Measurements from ENCODE around the gene ERMN. TPM values are rescaled to one million over a fixed set of nuclear protein-coding genes. Genes with fewer than 3 reads are reported as not detected.

The ERMN gene
- total and polyA plus RNA-seq, 2 donors (not counting 1 experiment from before 2014, with no cell fraction given): 2.7 to 11.9 TPM

DNA sequence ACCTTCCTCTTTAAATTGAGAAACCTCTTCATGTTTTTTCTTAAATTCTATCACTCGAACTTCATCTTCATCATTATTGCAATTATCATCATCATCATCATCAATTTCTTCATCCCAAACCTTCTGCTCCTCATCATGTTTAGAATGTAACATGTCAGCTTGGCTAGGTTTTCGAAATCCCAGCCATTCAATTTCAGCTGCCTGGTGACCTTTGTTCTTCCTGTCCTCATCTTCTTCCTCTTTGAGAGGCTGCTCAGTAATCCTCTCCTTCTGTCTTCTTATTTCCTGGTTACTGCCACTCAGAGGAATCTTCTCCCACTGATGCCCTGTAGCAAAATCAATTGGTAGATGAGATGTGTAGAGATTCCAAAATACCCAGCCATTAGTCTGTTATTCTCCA, 4.2 kb downstream of the ERMN start:
- Mint-ChIP-seq H3K27ac (no peak overlapping the region), H3K4me1 (no peaks in the 10 kb centered on the region), H3K9me3 (ENCODE audit: insufficient read depth) (no peaks in the 10 kb centered on the region), H3K27me3 (no peaks in the 10 kb centered on the region), H3K4me3 (no peak overlapping the region)
- ChIA-PET POLR2A (no interaction called here), CTCF (interaction anchor here (0.5 to 4.0 kb wide), 3 partner anchors 13 to 26 kb away, joined by 3 to 16 read pairs (median 5); no protein-coding TSS in a partner anchor)
- ATAC-seq (ENCODE audit: low read depth) (no peak), DNase-seq (no peak)
- Histone ChIP-seq H3K9me3 (ENCODE audit: control extremely low read depth in 1 of 3, control insufficient read depth in 2 of 3, insufficient read depth in 1 of 3, low read length in 2 of 3) (no peaks in the 10 kb centered on the region), H3K4me1 (ENCODE audit: control insufficient read depth in 2 of 2, insufficient read depth in 2 of 2, low read length in 2 of 2) (no peaks in the 10 kb centered on the region), H3K79me2 (ENCODE audit: control insufficient read depth, insufficient read depth, low read length) (no peaks in the 10 kb centered on the region), H3K36me3 (replicated peaks in 1 of 2; ENCODE audit: control extremely low read depth in 1 of 2, control insufficient read depth in 1 of 2, extremely low read depth in 1 of 2, insufficient read depth in 2 of 2, low read length in 1 of 2) (peaks cover 0 to 4% of the 10 kb centered on the region in 2 experiments), H3K4me2 (replicated peaks; ENCODE audit: low read depth, low read length, poor library complexity, severe bottlenecking) (no peak overlapping the region), H3K27me3 (replicated peaks in 1 of 4; ENCODE audit: control extremely low read depth in 1 of 4, control insufficient read depth in 3 of 4, insufficient read depth in 4 of 4, low read length in 3 of 4) (no peaks in the 10 kb centered on the region), H3K9ac (ENCODE audit: low read length) (no peak overlapping the region), H3K27ac (ENCODE audit: low read length in 2 of 2) (no peak overlapping the region), H2AFZ (ENCODE audit: insufficient read depth, low read depth, low read length, poor library complexity, severe bottlenecking) (no peak overlapping the region), H4K20me1 (ENCODE audit: control insufficient read depth, insufficient read depth, low read length, poor library complexity, severe bottlenecking) (no peaks in the 10 kb centered on the region), H3K4me3 (ENCODE audit: control extremely low read depth in 1 of 5, extremely low read depth in 1 of 5, insufficient read depth in 1 of 5, low read depth in 2 of 5, low read length in 4 of 5) (no peak overlapping the region)
- intact Hi-C loops (cut with micrococcal nuclease): loop anchor here (10.0 kb wide), 1 partner anchor 553 kb away; the partner anchor contains the start of gene ACVR1
- TF ChIP-seq, protein P1, sequence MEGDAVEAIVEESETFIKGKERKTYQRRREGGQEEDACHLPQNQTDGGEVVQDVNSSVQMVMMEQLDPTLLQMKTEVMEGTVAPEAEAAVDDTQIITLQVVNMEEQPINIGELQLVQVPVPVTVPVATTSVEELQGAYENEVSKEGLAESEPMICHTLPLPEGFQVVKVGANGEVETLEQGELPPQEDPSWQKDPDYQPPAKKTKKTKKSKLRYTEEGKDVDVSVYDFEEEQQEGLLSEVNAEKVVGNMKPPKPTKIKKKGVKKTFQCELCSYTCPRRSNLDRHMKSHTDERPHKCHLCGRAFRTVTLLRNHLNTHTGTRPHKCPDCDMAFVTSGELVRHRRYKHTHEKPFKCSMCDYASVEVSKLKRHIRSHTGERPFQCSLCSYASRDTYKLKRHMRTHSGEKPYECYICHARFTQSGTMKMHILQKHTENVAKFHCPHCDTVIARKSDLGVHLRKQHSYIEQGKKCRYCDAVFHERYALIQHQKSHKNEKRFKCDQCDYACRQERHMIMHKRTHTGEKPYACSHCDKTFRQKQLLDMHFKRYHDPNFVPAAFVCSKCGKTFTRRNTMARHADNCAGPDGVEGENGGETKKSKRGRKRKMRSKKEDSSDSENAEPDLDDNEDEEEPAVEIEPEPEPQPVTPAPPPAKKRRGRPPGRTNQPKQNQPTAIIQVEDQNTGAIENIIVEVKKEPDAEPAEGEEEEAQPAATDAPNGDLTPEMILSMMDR (IDR thresholded peaks at IDR 0.05): no peak
- no peak for TF ChIP-seq EZH2 (IDR thresholded peaks at IDR 0.05; ENCODE audit: borderline replicate concordance, insufficient read depth, low read depth, low read length, poor library complexity, severe bottlenecking)
- WGBS (ENCODE audit: insufficient coverage): 100% methylated on average over 2 of the region's 2 CpGs

DNA sequence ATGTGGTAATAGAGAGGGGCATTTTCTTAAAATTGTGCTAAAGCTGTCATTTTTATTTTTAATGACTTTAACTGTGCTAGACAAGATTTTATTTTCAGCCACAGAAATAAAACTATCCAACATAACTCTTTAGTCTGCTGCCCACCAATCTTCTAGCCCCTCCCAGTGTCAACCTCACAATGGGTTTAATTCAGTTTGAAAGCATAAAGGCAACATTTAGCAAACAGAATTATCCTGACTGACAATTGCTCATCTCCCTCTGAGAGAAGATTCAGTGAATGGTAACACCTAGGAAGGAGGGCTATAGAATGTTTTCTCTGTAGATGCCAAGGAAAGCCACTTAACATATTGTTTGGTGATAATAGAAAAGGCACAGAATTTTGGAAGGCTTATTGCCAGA, 5.2 kb downstream of the ERMN start:
- no peaks in the 10 kb centered on the region for H3K9me3 Mint-ChIP-seq (ENCODE audit: insufficient read depth)
- no peaks in the 10 kb centered on the region for H3K4me1 ChIP-seq (ENCODE audit: control insufficient read depth in 2 of 2, insufficient read depth in 2 of 2, low read length in 2 of 2)
- H3K27me3 ChIP-seq (replicated peaks in 1 of 4; ENCODE audit: control extremely low read depth in 1 of 4, control insufficient read depth in 3 of 4, insufficient read depth in 4 of 4, low read length in 3 of 4): no peaks in the 10 kb centered on the region
- TF ChIP-seq, protein P1 (IDR thresholded peaks at IDR 0.05): no peak
- no peak for TF ChIP-seq EZH2 (IDR thresholded peaks at IDR 0.05; ENCODE audit: borderline replicate concordance, insufficient read depth, low read depth, low read length, poor library complexity, severe bottlenecking)
- intact Hi-C loops (cut with micrococcal nuclease): loop anchor here (10.0 kb wide), 1 partner anchor 554 kb away; the partner anchor contains the start of gene ACVR1
- no peaks in the 10 kb centered on the region for H4K20me1 ChIP-seq (ENCODE audit: control insufficient read depth, insufficient read depth, low read length, poor library complexity, severe bottlenecking)
- no peak overlapping the region for H2AFZ ChIP-seq (ENCODE audit: insufficient read depth, low read depth, low read length, poor library complexity, severe bottlenecking)
- H3K36me3 ChIP-seq (replicated peaks in 1 of 2; ENCODE audit: control extremely low read depth in 1 of 2, control insufficient read depth in 1 of 2, extremely low read depth in 1 of 2, insufficient read depth in 2 of 2, low read length in 1 of 2): peaks cover 0 to 4% of the 10 kb centered on the region in 2 experiments
- POLR2A ChIA-PET: no interaction called here
- H3K4me3 ChIP-seq (ENCODE audit: control extremely low read depth in 1 of 5, extremely low read depth in 1 of 5, insufficient read depth in 1 of 5, low read depth in 2 of 5, low read length in 4 of 5): no peak overlapping the region
- CTCF ChIA-PET: interaction anchor here (1.2 to 4.0 kb wide), 3 partner anchors 13 to 18 kb away, joined by 3 to 16 read pairs (median 9); no protein-coding TSS in a partner anchor
- no peaks in the 10 kb centered on the region for H3K4me1 Mint-ChIP-seq
- no peak overlapping the region for H3K27ac ChIP-seq (ENCODE audit: low read length in 2 of 2)
- ATAC-seq (ENCODE audit: low read depth): no peak
- no peak overlapping the region for H3K9ac ChIP-seq (ENCODE audit: low read length)
- H3K4me3 Mint-ChIP-seq: no peak overlapping the region
- H3K27ac Mint-ChIP-seq: no peak overlapping the region
- DNase-seq: no peak
- H3K9me3 ChIP-seq (ENCODE audit: control extremely low read depth in 1 of 3, control insufficient read depth in 2 of 3, insufficient read depth in 1 of 3, low read length in 2 of 3): no peaks in the 10 kb centered on the region
- H3K27me3 Mint-ChIP-seq: no peaks in the 10 kb centered on the region
- H3K79me2 ChIP-seq (ENCODE audit: control insufficient read depth, insufficient read depth, low read length): no peaks in the 10 kb centered on the region
- no peak overlapping the region for H3K4me2 ChIP-seq (replicated peaks; ENCODE audit: low read depth, low read length, poor library complexity, severe bottlenecking)
